GM15510 (cell line): ENCODE results near the gene MYCL.

Experiments
- POLR2A ChIP-seq: IDR thresholded peaks from 3 replicates; pipeline ENCODE4 v1.6.1; 2011; ENCODE audit warnings: borderline replicate concordance; ENCODE audit not compliant: insufficient read length; ENCODE audit errors: extremely low read depth

Gene MYCL

DNA sequence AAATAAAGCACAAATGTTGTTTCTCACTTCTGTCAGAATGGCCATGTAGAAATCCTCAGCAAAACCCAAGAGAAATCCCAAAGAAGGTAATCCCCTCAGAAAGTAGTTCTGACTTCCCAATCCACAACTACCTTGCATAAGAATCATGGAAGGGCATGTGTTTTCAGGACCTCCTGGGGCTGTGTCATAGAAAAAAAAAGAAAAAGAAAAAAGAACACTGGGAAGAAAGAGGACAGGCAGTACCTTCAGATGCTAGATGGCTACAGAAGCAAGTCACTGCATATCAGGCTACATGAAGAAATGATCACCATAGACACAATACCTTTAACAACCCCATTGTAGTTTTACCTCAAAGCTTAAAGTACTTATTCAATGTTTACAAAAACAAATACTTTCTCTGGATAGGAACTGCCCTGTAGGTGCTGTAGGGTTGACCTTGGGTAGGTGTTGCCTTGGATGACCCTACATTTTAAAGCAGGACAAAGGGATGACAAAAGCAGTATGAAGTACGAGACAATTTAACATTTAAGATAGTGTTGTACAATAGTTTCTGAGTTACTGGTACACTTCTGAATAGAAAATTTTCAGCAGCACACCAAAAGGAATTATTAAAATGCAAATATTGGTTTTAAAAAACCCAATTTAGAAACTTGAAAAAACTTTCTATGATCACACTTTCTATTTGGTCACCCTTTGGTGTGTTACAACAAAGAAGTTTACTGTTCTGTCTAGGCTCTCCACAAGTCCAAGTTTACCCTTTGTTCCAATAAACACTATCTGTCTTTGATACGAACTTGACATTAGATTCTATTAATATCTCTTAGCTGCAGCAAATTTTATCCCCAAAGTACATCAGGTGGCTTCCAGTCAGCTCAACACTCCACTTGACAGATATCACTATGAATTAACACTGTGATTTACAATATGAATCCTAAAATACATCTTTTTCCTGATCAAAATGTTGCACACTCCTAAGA lies 23.4 kb downstream of the MYCL start:
- no peak for TF ChIP-seq POLR2A

GRCh38 chr1:39877231-39877778 lies 24.4 kb downstream of the MYCL start:
- no peak for TF ChIP-seq POLR2A

DNA sequence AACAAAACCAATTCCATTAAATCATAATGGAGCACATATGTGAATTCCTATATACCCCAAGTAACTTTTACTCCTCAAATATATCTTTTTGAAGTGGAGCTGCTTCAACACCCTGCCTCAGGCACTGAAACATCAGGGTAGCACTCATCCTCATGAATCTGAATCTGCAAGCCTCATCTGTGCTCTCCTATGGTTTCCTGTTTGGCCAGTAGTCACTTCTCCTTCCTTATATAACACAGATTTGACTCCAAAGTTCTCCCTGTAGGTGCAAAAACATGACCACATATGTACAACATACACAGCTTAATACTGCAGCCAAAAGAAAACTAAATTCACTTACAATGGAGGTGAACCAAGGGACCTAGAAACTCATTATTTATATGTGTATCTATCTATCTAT lies 25.6 kb downstream of the MYCL start:
- no peak for TF ChIP-seq POLR2A

- TF ChIP-seq POLR2A, result no peak
Measured at GRCh38 chr1:39872698-39873097, 29.0 kb downstream of the MYCL start.

DNA sequence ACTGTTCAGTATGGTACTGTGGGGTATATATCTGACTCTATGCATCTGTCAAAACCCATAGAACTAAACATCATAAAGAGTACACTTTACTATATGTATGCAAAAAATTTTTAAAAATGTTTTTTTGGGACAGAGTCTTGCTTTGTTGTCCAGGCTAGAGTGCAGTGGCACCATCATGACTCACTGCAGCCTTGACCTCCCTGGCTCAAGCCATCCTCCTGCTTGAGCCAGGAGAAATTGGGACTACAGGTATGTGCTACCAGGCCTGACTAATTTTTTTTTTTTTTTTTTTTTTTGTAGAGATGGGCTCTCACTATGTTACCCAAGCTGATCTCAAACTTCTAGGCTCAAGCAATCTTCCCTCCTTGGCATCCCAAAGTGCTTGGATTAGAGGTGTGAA lies 29.9 kb downstream of the MYCL start:
- no peak for TF ChIP-seq POLR2A

DNA sequence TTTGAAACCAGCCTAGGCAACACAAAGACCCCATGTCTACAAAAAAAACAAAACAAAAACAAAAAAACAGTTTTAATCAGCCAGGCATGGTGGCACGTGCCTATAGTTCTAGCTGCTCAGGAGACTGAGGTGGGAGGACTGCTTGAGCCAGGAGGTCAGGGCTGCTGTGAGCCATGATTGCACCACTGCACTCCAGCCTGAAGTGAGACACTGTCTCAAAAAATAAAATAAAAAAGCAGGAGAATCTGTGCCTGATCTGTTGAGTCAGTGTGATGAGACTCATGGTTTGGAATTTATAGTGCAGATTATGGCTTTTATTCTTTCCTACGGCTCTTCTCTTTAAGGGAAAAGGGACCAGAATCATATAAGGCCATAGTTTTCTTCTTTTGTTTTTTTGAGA lies 35.0 kb downstream of the MYCL start:
- TF ChIP-seq POLR2A, result no peak

DNA sequence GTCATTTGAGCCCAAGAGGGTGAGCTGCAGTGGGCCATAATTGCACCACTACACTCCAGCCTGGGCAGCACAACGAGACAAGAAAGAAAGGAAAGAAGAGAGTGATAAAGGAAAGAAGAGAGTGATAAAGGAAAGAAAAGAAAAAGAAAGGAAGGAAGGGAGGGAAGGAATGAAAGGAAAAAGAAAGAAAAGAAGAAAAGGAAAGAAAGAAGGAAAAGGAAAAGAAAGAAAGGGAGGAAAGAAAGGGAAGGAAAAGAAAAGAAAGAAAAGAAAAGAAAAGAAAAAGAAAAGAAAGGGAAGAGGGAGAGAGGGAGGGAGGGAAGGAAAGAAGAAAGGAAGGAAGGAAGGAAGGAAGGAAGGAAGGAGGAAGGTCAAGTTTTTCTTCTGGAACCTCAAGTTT lies 36.0 kb downstream of the MYCL start:
- no peak for TF ChIP-seq POLR2A

GRCh38 chr1:39863177-39863576 lies 38.5 kb downstream of the MYCL start:
- TF ChIP-seq POLR2A, result no peak

- TF ChIP-seq POLR2A, result no peak
Measured at GRCh38 chr1:39861003-39861402, 40.7 kb downstream of the MYCL start.

DNA sequence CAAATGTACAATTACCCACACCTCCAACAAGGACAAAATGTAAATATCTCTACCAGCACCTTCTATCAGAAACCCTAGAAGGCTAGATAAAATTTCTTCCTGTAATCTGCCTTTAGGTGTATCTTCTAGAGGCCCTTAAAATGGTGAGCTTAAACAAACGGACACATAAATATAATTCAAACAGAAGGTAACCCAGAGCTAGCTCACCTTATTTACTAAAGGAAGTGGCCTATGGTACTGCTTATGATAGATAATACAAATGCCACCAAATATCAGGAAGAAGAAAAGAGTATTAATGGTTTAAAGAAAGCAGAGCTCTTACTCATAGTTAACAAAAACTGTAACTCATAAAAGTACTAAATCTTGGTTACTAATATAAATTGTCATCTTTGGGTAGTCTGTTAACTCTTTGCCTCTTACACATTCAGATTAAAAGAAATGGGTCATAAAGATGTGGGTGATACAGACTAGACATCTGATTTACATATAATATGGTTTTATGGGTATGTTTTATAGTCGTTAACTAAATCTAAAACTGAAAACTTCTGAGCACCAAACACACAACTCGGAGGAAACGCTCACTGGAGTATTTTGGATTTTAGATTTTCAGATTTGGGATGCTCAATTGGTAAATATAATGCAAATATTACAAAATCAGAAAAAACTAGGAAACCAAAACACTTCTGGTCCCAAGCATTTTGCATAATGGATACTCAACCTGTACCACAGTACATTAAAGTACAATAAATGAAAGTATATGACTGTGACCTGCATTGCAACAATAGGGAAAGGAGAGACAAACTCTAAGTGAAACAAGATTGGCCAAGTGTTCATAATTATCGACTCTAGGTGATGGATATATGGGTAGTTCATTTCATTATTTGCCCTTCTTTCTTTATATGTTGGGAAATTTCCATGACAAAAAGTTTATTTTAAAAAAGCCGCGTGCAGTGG lies 41.6 kb downstream of the MYCL start:
- no peak for TF ChIP-seq POLR2A

GRCh38 chr1:39858315-39858714 lies 43.4 kb downstream of the MYCL start:
- no peak for TF ChIP-seq POLR2A

DNA sequence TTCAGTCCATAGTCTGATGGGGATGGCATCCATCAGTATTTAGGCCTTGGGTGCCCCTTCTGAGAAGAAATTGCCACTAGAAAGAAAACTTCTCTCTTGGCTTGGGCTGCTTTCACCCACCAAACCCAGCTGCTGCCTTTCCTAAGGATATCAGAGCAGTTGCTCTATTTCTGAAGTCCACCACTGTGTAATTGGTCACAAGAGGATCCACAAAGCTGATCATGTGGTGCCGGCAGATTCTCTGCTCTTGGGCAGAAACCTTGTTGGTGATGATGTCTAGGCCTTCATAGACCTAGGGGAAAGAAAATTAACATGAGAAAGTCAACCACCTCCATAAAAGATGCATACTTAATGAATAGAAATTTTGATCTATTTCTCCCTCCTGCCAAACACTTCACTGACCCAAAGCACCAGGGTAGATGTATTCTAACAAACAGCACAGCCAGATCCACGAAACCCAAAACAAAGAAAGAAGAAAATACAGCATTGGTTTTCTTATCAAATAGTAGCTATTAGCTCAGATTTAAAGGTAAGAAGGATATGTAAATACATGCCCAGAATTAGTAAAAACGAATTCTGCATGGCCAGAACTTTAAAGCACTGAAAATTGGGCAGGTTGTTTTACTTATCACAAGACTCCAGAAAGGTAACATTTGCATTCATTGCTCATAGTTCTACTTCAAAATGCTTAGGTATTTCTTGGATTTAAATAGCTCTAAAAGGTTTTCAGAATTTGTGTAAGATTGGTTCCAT lies 44.4 kb downstream of the MYCL start:
- no peak for TF ChIP-seq POLR2A

DNA sequence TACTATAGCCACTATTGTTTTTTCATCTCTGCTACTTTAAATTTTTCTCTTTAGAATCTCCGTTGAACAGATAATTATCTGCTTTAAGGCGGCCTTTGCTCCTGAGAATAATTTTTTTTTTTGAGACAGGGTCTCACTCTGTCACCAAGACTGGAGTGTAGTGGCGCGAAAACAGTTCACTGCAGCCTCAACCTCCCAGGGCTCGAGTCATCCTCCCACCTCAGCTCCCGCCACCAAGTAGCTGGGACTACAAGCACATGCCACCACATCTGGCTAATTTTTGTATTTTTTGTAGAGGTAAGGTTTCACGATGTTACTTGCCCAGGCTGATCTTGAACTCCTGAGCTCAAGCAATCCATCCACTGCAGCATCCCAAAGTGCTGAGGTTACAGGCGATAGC lies 47.0 kb downstream of the MYCL start:
- no peak for TF ChIP-seq POLR2A

DNA sequence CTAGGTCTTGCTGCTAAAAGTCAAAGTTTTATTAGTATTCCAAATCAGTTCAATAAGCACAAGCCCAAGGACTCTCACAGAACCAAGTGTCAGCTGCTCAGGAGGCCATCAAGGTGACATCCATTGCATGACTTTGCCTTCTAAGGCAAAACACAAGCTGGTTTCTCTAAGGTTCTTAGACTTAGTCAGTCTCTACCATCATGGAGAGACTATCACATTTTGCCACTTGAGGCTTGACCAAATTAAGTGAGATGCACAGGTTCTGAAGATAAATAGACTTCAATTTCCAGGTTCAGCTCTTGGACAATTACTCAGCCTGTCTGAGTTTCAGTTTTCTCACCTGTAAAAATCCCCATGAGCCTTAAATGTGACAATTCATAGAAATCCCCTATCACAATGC lies 47.4 kb downstream of the MYCL start:
- no peak for TF ChIP-seq POLR2A
